GM21381 (cell line): ENCODE data around the gene PCDHA1.
"Not testable (repeated sequence)": the region's sequence is repeated elsewhere in the genome, so short reads cannot be mapped to it uniquely, and the experiment has no call there.

Source experiments
- ATAC-seq: cut with Tn5 transposase; IDR thresholded peaks from one replicate; pipeline ENCODE4 v1.9.1; 2021; ENCODE audit warnings: mild to moderate bottlenecking, moderate library complexity; ENCODE audit not compliant: unreplicated experiment

Gene PCDHA1

GRCh38 chr5:140849831-140850634 lies 64.1 kb downstream of the PCDHA1 start:
- ATAC-seq: not testable (repeated sequence)

GRCh38 chr5:140855772-140856674 lies 70.1 kb downstream of the PCDHA1 start, which contains the start of gene PCDHA10:
TSS of gene PCDHA10 (plus strand) at chr5:140855897. CDS start at chr5:140856049, 152 bp downstream.
- no peak for ATAC-seq

DNA sequence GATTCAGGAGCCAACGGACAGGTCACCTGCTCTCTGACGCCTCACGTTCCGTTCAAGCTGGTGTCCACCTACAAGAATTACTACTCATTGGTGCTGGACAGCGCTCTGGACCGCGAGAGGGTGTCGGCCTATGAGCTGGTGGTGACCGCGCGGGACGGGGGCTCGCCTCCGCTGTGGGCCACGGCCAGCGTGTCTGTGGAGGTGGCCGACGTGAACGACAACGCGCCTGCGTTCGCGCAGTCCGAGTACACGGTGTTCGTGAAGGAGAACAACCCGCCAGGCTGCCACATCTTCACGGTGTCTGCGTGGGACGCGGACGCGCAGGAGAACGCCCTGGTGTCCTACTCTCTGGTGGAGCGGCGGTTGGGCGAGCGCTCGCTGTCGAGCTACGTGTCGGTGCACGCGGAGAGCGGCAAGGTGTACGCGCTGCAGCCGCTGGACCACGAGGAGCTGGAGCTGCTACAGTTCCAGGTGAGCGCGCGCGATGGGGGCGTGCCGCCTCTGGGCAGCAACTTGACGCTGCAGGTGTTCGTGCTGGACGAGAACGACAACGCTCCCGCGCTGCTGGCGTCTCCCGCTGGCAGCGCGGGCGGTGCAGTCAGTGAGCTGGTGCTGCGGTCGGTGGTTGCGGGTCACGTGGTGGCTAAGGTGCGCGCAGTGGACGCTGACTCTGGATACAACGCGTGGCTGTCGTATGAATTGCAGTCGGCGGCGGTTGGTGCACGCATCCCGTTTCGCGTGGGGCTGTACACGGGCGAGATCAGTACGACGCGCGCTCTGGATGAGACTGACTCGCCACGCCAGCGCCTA lies 71.4 kb downstream of the PCDHA1 start:
- ATAC-seq: no peak

- ATAC-seq: no peak
Measured at GRCh38 chr5:140857987-140858240, 72.0 kb downstream of the PCDHA1 start.

DNA sequence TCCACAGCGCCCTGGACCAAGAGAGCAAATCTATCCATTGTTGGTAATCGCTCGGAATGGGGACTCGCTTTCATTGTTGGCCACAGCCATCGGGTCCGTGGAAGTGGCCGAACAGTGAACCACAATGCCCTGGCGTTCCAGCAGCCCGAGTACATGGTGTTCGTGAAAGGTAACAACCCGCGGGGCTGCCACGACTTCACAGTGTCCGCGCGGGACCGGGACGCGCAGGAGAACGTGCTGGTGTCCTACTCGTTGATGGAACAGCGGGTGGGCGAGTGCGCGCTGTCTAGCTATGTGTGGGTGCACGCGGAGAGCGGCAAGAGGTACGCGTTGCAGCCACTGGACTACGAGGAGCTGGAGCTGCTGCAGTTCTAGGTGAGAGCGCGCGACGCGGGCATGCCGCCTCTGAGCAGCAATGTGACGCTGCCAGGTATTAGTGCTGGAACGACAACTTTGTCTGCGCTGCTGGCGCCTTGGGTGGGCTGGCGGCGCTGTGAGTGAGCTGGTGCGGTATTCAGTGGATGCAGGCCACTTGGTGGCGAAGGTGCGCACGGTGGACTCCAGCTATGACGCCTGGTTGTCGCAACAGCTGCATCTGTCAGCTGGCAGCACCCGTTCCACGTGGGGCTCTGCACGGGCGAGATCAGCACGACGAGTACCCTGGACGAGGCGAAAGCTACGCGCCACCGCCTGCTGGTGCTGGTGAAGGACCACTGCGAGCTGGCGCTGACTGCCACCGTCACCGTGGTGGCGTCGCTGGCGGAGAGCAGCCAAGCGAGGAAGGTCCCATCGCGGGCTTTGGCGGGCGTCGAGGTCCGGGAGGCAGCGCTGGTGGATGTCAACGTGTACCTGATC lies 76.7 kb downstream of the PCDHA1 start:
- no peak for ATAC-seq

DNA sequence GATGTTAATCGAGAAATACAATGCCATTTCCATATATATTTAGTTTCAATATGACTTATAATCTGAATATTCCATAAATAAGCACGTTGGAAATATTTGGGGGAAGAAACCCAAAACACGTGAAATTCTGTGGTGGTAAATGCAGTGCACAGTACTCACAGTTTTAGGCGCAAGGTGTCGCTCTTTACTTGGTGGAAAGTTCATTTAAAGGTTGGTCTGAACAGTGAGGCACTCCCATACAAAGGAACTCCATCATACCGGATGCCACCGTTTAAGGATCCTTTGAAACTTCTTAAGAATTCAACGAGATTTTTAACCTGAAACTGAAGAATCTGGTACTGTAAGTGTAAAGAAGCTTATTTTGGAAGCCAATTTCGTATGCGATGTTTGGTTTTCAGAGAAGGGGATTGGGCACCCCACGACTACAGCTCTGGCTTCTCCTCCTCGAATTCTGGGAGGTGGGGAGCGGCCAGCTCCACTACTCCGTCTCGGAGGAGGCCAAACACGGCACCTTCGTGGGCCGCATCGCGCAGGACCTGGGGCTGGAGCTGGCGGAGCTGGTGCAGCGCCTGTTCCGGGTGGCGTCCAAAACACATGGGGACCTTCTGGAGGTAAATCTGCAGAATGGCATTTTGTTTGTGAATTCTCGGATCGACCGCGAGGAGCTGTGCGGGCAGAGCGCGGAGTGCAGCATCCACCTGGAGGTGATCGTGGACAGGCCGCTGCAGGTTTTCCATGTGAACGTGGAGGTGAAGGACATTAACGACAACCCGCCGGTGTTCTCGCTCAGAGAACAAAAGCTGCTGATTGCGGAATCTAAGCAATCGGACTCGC lies 83.0 kb downstream of the PCDHA1 start, which contains the start of gene PCDHA11:
PCDHA11 (plus strand) TSS at position 237 of the 834 bp plus-strand sequence; CDS start at position 384, 147 bp downstream.
- no peak for ATAC-seq

DNA sequence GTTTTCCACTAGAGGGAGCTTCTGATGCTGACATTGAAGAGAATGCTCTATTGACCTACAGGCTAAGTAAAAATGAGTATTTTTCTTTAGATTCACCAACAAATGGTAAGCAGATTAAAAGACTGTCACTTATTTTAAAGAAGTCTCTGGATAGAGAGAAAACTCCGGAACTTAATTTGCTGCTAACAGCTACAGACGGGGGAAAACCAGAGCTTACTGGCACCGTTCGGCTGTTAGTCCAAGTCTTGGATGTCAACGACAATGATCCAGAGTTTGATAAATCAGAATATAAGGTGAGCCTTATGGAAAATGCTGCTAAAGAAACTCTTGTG lies 83.6 kb downstream of the PCDHA1 start:
- ATAC-seq: no peak

GRCh38 chr5:140870221-140871201 lies 84.6 kb downstream of the PCDHA1 start:
- ATAC-seq: no peak

GRCh38 chr5:140875085-140876065 lies 89.4 kb downstream of the PCDHA1 start, which contains the start of gene PCDHA12:
TSS of gene PCDHA12 (plus strand) at chr5:140875308. CDS start at chr5:140875473, 165 bp downstream.
- no peak for ATAC-seq

DNA sequence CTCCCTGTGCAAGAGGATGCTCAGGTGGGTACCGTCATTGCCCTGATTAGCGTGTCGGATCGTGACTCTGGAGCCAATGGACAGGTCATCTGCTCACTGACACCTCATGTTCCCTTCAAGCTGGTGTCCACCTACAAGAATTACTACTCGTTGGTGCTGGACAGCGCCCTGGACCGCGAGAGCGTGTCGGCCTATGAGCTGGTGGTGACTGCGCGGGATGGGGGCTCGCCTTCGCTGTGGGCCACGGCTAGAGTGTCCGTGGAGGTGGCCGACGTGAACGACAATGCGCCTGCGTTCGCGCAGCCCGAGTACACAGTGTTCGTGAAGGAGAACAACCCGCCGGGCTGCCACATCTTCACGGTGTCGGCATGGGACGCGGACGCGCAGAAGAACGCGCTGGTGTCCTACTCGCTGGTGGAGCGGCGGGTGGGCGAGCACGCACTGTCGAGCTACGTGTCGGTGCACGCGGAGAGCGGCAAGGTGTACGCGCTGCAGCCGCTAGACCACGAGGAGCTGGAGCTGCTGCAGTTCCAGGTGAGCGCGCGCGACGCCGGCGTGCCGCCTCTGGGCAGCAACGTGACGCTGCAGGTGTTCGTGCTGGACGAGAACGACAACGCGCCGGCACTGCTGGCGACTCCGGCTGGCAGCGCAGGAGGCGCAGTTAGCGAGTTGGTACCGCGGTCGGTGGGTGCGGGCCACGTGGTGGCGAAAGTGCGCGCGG lies 90.8 kb downstream of the PCDHA1 start:
- ATAC-seq: not testable (repeated sequence)

DNA sequence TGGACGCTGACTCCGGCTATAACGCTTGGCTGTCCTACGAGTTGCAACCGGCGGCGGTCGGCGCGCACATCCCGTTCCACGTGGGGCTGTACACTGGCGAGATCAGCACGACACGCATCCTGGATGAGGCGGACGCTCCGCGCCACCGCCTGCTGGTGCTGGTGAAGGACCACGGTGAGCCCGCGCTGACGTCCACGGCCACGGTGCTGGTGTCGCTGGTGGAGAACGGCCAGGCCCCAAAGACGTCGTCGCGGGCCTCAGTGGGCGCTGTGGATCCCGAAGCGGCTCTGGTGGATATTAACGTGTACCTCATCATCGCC lies 91.3 kb downstream of the PCDHA1 start:
- ATAC-seq: no peak

- ATAC-seq: no peak
Measured at GRCh38 chr5:140881889-140882590, 96.1 kb downstream of the PCDHA1 start, which contains the start of gene PCDHA13. TSS of gene PCDHA13 (plus strand) at chr5:140882124. CDS start at chr5:140882269, 145 bp downstream.

DNA sequence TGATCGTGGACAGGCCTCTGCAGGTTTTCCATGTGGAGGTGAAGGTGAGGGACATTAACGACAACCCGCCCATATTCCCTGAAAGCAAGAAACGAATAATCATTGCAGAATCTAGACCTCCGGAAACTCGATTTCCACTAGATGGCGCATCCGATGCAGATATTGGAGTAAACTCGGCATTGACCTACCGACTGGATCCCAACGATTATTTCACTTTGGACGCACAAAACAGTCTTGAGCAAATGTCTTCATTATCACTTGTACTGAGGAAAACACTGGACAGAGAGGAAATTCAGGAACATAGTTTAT lies 96.6 kb downstream of the PCDHA1 start:
- ATAC-seq: no peak

GRCh38 chr5:140883373-140883772 lies 97.4 kb downstream of the PCDHA1 start:
- ATAC-seq: no peak

- ATAC-seq: no peak
Measured at GRCh38 chr5:140883927-140884697, 98.2 kb downstream of the PCDHA1 start.
